GM20000 (cell line): Measurements from ENCODE around the gene ZNF385C.

Experiments used
- DNase-seq: peaks from one replicate; pipeline ENCODE4 v3.0.0; 2012; ENCODE audit warnings: low spot score
- TF ChIP-seq, protein P1 (sequence below): IDR thresholded peaks from 2 replicates; pipeline ENCODE4 v1.5.1; 2012; ENCODE audit warnings: mild to moderate bottlenecking, control low read depth; ENCODE audit errors: extremely low read depth, missing control alignments

ZNF385C gene

DNA sequence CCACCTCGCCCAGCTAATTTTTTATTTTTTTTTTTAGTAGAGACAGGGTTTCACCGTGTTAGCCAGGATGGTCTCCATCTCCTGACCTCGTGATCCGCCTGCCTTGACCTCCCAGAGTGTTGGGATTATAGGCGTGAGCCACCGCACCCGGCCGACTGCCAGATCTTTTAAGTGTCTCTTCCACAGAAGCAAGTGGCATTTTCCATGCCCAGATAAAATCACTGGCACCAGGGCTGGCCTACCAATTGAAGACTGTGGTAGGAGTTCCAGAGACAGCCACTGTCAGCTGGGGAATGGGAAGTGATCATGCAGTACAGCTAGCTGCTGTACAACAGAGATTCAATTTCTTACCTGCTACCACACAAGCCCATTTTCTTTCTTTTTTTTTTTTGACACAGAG, 113.8 kb downstream of the ZNF385C start:
- TF ChIP-seq, protein P1, sequence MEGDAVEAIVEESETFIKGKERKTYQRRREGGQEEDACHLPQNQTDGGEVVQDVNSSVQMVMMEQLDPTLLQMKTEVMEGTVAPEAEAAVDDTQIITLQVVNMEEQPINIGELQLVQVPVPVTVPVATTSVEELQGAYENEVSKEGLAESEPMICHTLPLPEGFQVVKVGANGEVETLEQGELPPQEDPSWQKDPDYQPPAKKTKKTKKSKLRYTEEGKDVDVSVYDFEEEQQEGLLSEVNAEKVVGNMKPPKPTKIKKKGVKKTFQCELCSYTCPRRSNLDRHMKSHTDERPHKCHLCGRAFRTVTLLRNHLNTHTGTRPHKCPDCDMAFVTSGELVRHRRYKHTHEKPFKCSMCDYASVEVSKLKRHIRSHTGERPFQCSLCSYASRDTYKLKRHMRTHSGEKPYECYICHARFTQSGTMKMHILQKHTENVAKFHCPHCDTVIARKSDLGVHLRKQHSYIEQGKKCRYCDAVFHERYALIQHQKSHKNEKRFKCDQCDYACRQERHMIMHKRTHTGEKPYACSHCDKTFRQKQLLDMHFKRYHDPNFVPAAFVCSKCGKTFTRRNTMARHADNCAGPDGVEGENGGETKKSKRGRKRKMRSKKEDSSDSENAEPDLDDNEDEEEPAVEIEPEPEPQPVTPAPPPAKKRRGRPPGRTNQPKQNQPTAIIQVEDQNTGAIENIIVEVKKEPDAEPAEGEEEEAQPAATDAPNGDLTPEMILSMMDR: no peak
- no peak for DNase-seq

DNA sequence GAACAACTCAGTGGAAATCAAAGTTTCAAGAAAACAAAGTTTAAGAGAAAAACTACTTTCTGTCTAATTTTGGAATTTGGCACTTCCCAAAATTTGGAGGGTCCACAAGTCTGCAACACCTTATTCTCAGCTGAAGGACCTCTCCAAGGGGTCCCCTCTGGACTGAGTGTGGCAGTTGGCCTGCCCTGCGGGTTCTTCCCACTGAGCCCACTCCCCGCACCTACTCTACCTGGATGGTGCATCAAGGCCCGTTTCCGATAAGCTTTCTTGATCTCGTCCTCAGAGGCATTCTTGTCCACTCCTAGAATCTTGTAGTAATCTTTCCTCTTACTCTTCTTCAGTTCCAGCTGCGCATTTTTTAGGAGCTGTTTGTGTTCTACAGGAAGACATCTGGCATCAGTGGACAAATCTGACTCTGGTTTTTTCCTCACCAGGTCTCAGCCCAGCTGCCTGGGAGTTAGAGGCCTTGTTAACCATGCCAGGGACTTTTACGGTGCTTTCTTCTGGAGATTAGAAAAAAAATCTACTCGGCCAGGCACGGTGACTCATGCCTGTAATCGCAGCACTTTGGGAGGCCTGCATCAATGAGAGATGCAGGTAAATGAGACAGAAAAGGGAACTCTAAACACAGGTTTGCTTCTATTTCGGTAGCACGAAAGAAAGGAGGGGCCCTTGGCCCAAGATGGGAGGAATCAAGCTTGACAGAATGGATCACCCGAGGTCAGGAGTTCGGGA, 116.1 kb downstream of the ZNF385C start:
- TF ChIP-seq, protein P1: no peak
- no peak for DNase-seq

DNA sequence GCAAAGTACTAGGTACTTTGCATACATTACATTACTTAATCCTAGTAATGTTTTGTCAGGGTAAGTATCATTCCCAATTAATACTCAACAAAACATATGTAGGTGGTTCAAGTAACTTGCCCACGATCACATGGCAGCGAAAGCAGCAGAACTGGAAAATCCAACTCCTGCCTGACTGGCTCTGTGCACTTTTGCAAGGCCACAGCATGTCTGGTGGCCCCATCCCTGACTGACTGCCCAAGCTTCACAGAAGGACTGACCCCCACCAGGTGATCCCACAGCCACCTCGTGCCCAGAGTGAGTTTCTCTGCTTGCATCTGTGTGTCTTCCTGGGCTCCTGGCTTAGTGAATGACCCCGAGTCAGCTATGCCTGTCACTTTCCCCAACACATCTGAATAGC, 120.3 kb downstream of the ZNF385C start:
- TF ChIP-seq, protein P1: no peak
- no peak for DNase-seq

DNA sequence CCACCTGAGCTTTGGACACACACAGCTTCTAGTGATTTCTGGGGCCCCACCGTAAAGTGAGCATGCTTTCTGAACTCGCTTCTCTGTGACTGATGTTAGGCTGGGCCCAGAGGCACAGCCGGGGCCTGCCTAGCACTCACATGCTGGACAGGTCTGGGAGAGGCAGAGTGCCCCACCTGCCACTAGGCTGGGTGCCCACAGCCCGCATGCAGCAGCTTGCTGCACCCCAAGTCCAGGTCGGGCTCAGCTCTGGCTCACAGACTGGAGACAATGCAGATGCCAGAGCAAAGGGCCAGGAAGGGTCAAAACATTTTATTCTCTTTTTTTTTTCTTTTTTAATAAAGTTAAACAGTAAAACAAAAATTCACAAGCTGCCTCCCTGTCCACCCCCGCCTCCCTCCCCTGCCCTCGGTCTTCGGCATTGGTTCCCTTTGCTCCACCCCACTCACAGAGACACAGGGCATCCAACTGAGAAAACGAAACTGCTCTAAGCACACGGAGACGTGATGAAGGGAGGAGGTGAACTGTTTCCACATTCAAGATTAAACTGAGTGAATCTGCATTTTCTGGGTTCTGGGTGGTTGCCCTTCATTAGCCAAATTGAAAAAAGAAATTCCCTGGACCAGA, 122.0 kb downstream of the ZNF385C start:
- TF ChIP-seq, protein P1: no peak
- DNase-seq: no peak
